Measurements from ENCODE around the gene NOD2. TPM values are rescaled to one million over a fixed set of nuclear protein-coding genes. Genes with fewer than 3 reads are reported as not detected.

NOD2 gene
- total RNA-seq, 1 experiment from 2014 or later = 5.4 TPM

- H3K27me3 ChIP-seq (ENCODE audit: insufficient read depth, low read length) = no peaks in the 10 kb centered on the region
- ChIA-PET POLR2A (no interaction called here), RAD21 (ENCODE audit: low non-redundant PET in 1 of 2, low total read pairs in 2 of 2, uncharacterized antibody in 2 of 2, unreplicated experiment in 2 of 2) (no interaction called here), CTCF (no interaction called here)
- no peaks in the 10 kb centered on the region for H3K36me3 ChIP-seq (ENCODE audit: control insufficient read depth in 1 of 2, insufficient read depth in 2 of 2, low read length in 2 of 2)
- no TSS peak for BruUV-seq (replicated peaks)
- no peaks in the 10 kb centered on the region for H3K79me2 ChIP-seq (ENCODE audit: insufficient read depth, low read length)
- intact Hi-C loops (cut with micrococcal nuclease) = no loop called here
- no peak overlapping the region for H3K9ac ChIP-seq (ENCODE audit: low read length)
- no peak overlapping the region for H3K4me3 ChIP-seq (replicated peaks in 1 of 2; ENCODE audit: low read depth in 1 of 2, low read length in 2 of 2)
- TF ChIP-seq YY1 (IDR thresholded peaks at IDR 0.05; ENCODE audit: extremely low read depth, insufficient replicate concordance, low read depth, low read length) (no peak), SP1 (IDR thresholded peaks at IDR 0.05; ENCODE audit: low read depth) (no peak), EGR1 (IDR thresholded peaks at IDR 0.05; ENCODE audit: low read depth) (no peak), CBX3 (IDR thresholded peaks at IDR 0.05; ENCODE audit: low read depth) (no peak), ELF1 (IDR thresholded peaks at IDR 0.05; ENCODE audit: borderline replicate concordance, low read depth) (no peak), RAD21 (IDR thresholded peaks at IDR 0.05; ENCODE audit: low read depth) (no peak), ZBTB33 (IDR thresholded peaks at IDR 0.05; ENCODE audit: extremely low read depth, insufficient replicate concordance, low read length) (no peak), REST (IDR thresholded peaks at IDR 0.05; ENCODE audit: low read depth) (no peak), ZNF274 (IDR thresholded peaks at IDR 0.05; ENCODE audit: low read depth, low read length) (no peak), TCF7L2 (IDR thresholded peaks at IDR 0.05; ENCODE audit: borderline replicate concordance, extremely low read depth, insufficient read depth, insufficient read length) (no peak), CTCF (IDR thresholded peaks at IDR 0.05 in 2 of 3, conservative IDR thresholded peaks at IDR 0.05 in 1 of 3; ENCODE audit: borderline replicate concordance in 1 of 3, insufficient read depth in 1 of 3, low read depth in 2 of 3, low read length in 2 of 3) (no peak), MAX (IDR thresholded peaks at IDR 0.05) (no peak), SIN3A (IDR thresholded peaks at IDR 0.05; ENCODE audit: low read depth) (no peak), FOSL1 (IDR thresholded peaks at IDR 0.05; ENCODE audit: low read depth) (no peak)
- H4K20me1 ChIP-seq (ENCODE audit: insufficient read depth) = no peaks in the 10 kb centered on the region
- no peak overlapping the region for H3K4me2 ChIP-seq (ENCODE audit: low read length)
- no peak overlapping the region for H2AFZ ChIP-seq (ENCODE audit: low read depth, low read length, poor library complexity, severe bottlenecking)
- no peaks in the 10 kb centered on the region for H3K9me3 ChIP-seq (ENCODE audit: control insufficient read depth in 1 of 2, insufficient read depth in 1 of 2, low read depth in 1 of 2, low read length in 2 of 2)
- no peak overlapping the region; the same call in 1 of the 2 replicates for H3K27ac ChIP-seq (ENCODE audit: low read depth, low read length)
- H3K9me2 ChIP-seq (ENCODE audit: insufficient read depth) = no peaks in the 10 kb centered on the region
- DNase-seq (ENCODE audit: low read depth, low spot score) (no peak), ATAC-seq (no peak)
- H3K4me1 ChIP-seq (ENCODE audit: control insufficient read depth in 1 of 2, insufficient read depth in 2 of 2, low read length in 2 of 2) = peaks cover 18 to 29% of the 10 kb centered on the region in 2 experiments
Observed at GRCh38 chr16:50697881-50698767, 4.7 kb downstream of the NOD2 start.
